GM06990 (cell line): ENCODE results near the gene LIMA1.

Experiments used
- DNase-seq: peaks from one replicate; pipeline ENCODE4 v3.0.0-alpha.2; 2011; ENCODE audit not compliant: insufficient read length; ENCODE audit errors: extremely low read depth
- H3K27me3 ChIP-seq: replicated peaks from 2 replicates; pipeline ENCODE4 v1.6.0; 2011; ENCODE audit warnings: low read length; ENCODE audit not compliant: control insufficient read depth, insufficient read depth
- H3K36me3 ChIP-seq: 2 replicates; pipeline ENCODE4 v1.5.1; 2011; ENCODE audit warnings: low read length; ENCODE audit not compliant: control insufficient read depth, insufficient read depth
- H3K4me3 ChIP-seq: replicated peaks from 2 replicates; pipeline ENCODE4 v1.5.1; 2011; ENCODE audit warnings: low read depth, mild to moderate bottlenecking, control low read depth, low read length
- CTCF ChIP-seq: IDR thresholded peaks from 2 replicates; pipeline ENCODE4 v1.5.1; 2011; ENCODE audit warnings: low read length, control low read depth, mild to moderate bottlenecking, inconsistent platforms; ENCODE audit not compliant: insufficient read depth, poor library complexity, severe bottlenecking

LIMA1 gene

GRCh38 chr12:50246197-50246865 lies 37.0 kb downstream of the LIMA1 start:
- Histone ChIP-seq H3K4me3 (no peak overlapping the region), H3K27me3 (no peaks in the 10 kb centered on the region), H3K36me3 (no peaks in the 10 kb centered on the region)
- no peak for TF ChIP-seq CTCF
- DNase-seq, result no peak

GRCh38 chr12:50243507-50243906 lies 39.8 kb downstream of the LIMA1 start:
- no peaks in the 10 kb centered on the region for H3K27me3 ChIP-seq
- TF ChIP-seq CTCF, result no peak
- no peak for DNase-seq
- H3K4me3 ChIP-seq, result no peak overlapping the region
- no peaks in the 10 kb centered on the region for H3K36me3 ChIP-seq

- DNase-seq, result no peak
- Histone ChIP-seq H3K27me3 (no peaks in the 10 kb centered on the region), H3K4me3 (no peak overlapping the region), H3K36me3 (no peaks in the 10 kb centered on the region)
- TF ChIP-seq CTCF, result no peak
These were observed 40.5 kb downstream of the LIMA1 start for GRCh38 chr12:50242751-50243191.

GRCh38 chr12:50241178-50241577 lies 42.1 kb downstream of the LIMA1 start:
- no peak for DNase-seq
- no peak for TF ChIP-seq CTCF
- Histone ChIP-seq H3K27me3 (no peaks in the 10 kb centered on the region), H3K4me3 (no peak overlapping the region), H3K36me3 (no peaks in the 10 kb centered on the region)

GRCh38 chr12:50240792-50241114 lies 42.6 kb downstream of the LIMA1 start:
- no peak overlapping the region for H3K4me3 ChIP-seq
- no peak for DNase-seq
- no peaks in the 10 kb centered on the region for H3K27me3 ChIP-seq
- H3K36me3 ChIP-seq, result no peaks in the 10 kb centered on the region
- no peak for TF ChIP-seq CTCF
